Measurements from ENCODE around the gene NR2C2.

NR2C2 gene

GRCh38 chr3:15092686-15093085, 145.3 kb downstream of the NR2C2 start:
- no peak overlapping the region for H3K9ac ChIP-seq (ENCODE audit: low read depth, low read length)
- H3K36me3 ChIP-seq (ENCODE audit: insufficient read depth, low read length): 0 out of 2 replicates have a peak, but pooled peaks cover 9% of the 10 kb centered on the region
- H3K9me3 ChIP-seq (ENCODE audit: control insufficient read depth, insufficient read depth, low read length): no peaks in the 10 kb centered on the region
- H3K4me1 ChIP-seq (ENCODE audit: insufficient read depth, low read length): peaks cover 2% of the 10 kb centered on the region; the same call in 1 of the 2 replicates

GRCh38 chr3:15094187-15094875, 146.9 kb downstream of the NR2C2 start:
- Histone ChIP-seq H3K9ac (ENCODE audit: low read depth, low read length) (no peak overlapping the region), H3K4me1 (ENCODE audit: insufficient read depth, low read length) (peaks cover 6% of the 10 kb centered on the region; the same call in 1 of the 2 replicates), H3K36me3 (ENCODE audit: insufficient read depth, low read length) (0 out of 2 replicates have a peak, but pooled peaks cover 9% of the 10 kb centered on the region), H3K9me3 (ENCODE audit: control insufficient read depth, insufficient read depth, low read length) (no peaks in the 10 kb centered on the region)

- no peaks in the 10 kb centered on the region for H3K9me3 ChIP-seq (ENCODE audit: control insufficient read depth, insufficient read depth, low read length)
Observed at GRCh38 chr3:15096046-15096445, 148.7 kb downstream of the NR2C2 start.

GRCh38 chr3:15097891-15098290, 150.5 kb downstream of the NR2C2 start:
- Histone ChIP-seq H3K9ac (ENCODE audit: low read depth, low read length) (peak overlapping the region; percentile 98; the same call in 1 of the 2 replicates), H3K4me1 (ENCODE audit: insufficient read depth, low read length) (peaks cover 7% of the 10 kb centered on the region), H3K9me3 (ENCODE audit: control insufficient read depth, insufficient read depth, low read length) (no peaks in the 10 kb centered on the region)

More at GRCh38 chr3:15096046-15096445, 148.7 kb downstream of the NR2C2 start:
- Histone ChIP-seq H3K36me3 (ENCODE audit: insufficient read depth, low read length) (0 out of 2 replicates have a peak, but pooled peaks cover 4% of the 10 kb centered on the region), H3K4me1 (ENCODE audit: insufficient read depth, low read length) (peaks cover 6% of the 10 kb centered on the region; the same call in 1 of the 2 replicates), H3K9ac (ENCODE audit: low read depth, low read length) (no peak overlapping the region)

More at GRCh38 chr3:15097891-15098290, 150.5 kb downstream of the NR2C2 start:
- H3K36me3 ChIP-seq (ENCODE audit: insufficient read depth, low read length): 0 out of 2 replicates have a peak, but pooled peaks cover 4% of the 10 kb centered on the region
